Colon (tissue), 2 donors: ENCODE data around the gene FKBP14.
"Not testable (repeated sequence)": the region's sequence is repeated elsewhere in the genome, so short reads cannot be mapped to it uniquely, and the experiment has no call there.

Source experiments
- FAIRE-seq: peaks from 2 replicates; lab custom pipeline; 2012; peaks lifted over from hg19 to GRCh38; lab: Jason Lieb, UNC
- donor health status: control.
- donor health status: control.

The FKBP14 gene

GRCh38 chr7:30026229-30027064 is at the start of gene FKBP14:
Gene FKBP14, minus strand, starts transcription at chr7:30026702. Its CDS starts 194 bp downstream, at chr7:30026508.
- FAIRE-seq, result no peak

GRCh38 chr7:30074422-30075030 is 48.0 kb upstream of the FKBP14 start:
- no peak for FAIRE-seq

- FAIRE-seq, result no peak
These were observed 46.2 kb upstream of the FKBP14 start for GRCh38 chr7:30072735-30073134.

GRCh38 chr7:30070052-30070451 is 43.5 kb upstream of the FKBP14 start:
- FAIRE-seq, result no peak

- FAIRE-seq, result no peak
These were observed 42.8 kb upstream of the FKBP14 start for GRCh38 chr7:30069096-30069867.

GRCh38 chr7:30068117-30068516 is 41.6 kb upstream of the FKBP14 start:
- FAIRE-seq, result no peak

- no peak for FAIRE-seq
These were observed 40.2 kb upstream of the FKBP14 start for GRCh38 chr7:30066687-30067086.

- no peak for FAIRE-seq
These were observed 39.2 kb upstream of the FKBP14 start for GRCh38 chr7:30065746-30066145.

- no peak for FAIRE-seq
These were observed 36.1 kb upstream of the FKBP14 start for GRCh38 chr7:30062587-30062986.

- not testable (repeated sequence) for FAIRE-seq
These were observed 35.3 kb upstream of the FKBP14 start for GRCh38 chr7:30061786-30062185.

- no peak for FAIRE-seq
These were observed 31.2 kb upstream of the FKBP14 start for GRCh38 chr7:30057741-30058140.

- FAIRE-seq, result no peak
These were observed 26.6 kb upstream of the FKBP14 start for GRCh38 chr7:30053068-30053467.

GRCh38 chr7:30049173-30049572 is 22.7 kb upstream of the FKBP14 start:
- FAIRE-seq, result no peak

- no peak for FAIRE-seq
These were observed 22.1 kb upstream of the FKBP14 start for GRCh38 chr7:30048582-30048981.

GRCh38 chr7:30047124-30047523 is 20.6 kb upstream of the FKBP14 start:
- FAIRE-seq, result no peak

- no peak for FAIRE-seq
These were observed 19.7 kb upstream of the FKBP14 start for GRCh38 chr7:30046127-30046770.

GRCh38 chr7:30041526-30042269 is 15.2 kb upstream of the FKBP14 start:
- no peak for FAIRE-seq

- no peak for FAIRE-seq
These were observed 14.4 kb upstream of the FKBP14 start for GRCh38 chr7:30040938-30041337.

GRCh38 chr7:30038196-30038980 is 11.9 kb upstream of the FKBP14 start:
- FAIRE-seq, result no peak

- FAIRE-seq, result no peak
These were observed 9.7 kb upstream of the FKBP14 start for GRCh38 chr7:30036220-30036619.

- FAIRE-seq, result no peak
These were observed 8.0 kb upstream of the FKBP14 start for GRCh38 chr7:30034501-30034900.
